Caco-2 (cell line): ENCODE data around the gene GOSR2. TPM values are rescaled to one million over a fixed set of nuclear protein-coding genes. Genes with fewer than 3 reads are reported as not detected.

Experiments
- BruUV-seq: library from RNA; stranded (reverse); fragments of 400-500 nt; replicated peaks from 2 replicates; lab custom pipeline; 2021; lab: Mats Ljungman, UMichigan
- CTCF ChIA-PET: fragments of 300-600 bp; sonication (Branson Sonifier 250); formaldehyde crosslinking; loops from one replicate; lab custom pipeline; 2022; ENCODE audit warnings: antibody characterized with exemption; lab: Charles Lee
- POLR2A ChIA-PET: fragments of 300-600 bp; sonication (Branson Sonifier 250); formaldehyde crosslinking; loops from one replicate; lab custom pipeline; 2022; ENCODE audit warnings: antibody characterized with exemption; lab: Charles Lee
- DNase-seq, 2 experiments: peaks; one replicate each; pipeline versions ENCODE4 v3.0.0 to v3.0.0-alpha.2; 2020 to 2022
- H3K27me3 ChIP-seq: replicated peaks from 2 replicates; pipeline ENCODE4 v1.6.0; 2011; ENCODE audit warnings: low read length; ENCODE audit not compliant: control insufficient read depth, insufficient read depth
- H3K36me3 ChIP-seq: 2 replicates; pipeline ENCODE4 v1.5.1; 2011; ENCODE audit warnings: low read length; ENCODE audit not compliant: control insufficient read depth, insufficient read depth
- H3K4me1 ChIP-seq: fragments of 250-450 bp; sonication (Bioruptor Pico); 2 replicates; pipeline ENCODE4 v1.5.1; 2020; ENCODE audit warnings: mild to moderate bottlenecking
- H3K4me3 ChIP-seq: 2 replicates; pipeline ENCODE4 v1.5.1; 2011; ENCODE audit warnings: low read depth, mild to moderate bottlenecking, control low read depth, low read length
- H3K9me3 ChIP-seq: fragments of 250-450 bp; sonication (Bioruptor Pico); 2 replicates; pipeline ENCODE4 v1.5.1; 2020; ENCODE audit warnings: mild to moderate bottlenecking, moderate library complexity
- H3K27ac Mint-ChIP-seq: one replicate; pipeline ENCODE4 v1.8.0; 2022; ENCODE audit warnings: mixed read lengths; ENCODE audit not compliant: unreplicated experiment
- H3K27me3 Mint-ChIP-seq: one replicate; pipeline ENCODE4 v1.8.0; 2022; ENCODE audit warnings: mixed read lengths; ENCODE audit not compliant: insufficient read depth, unreplicated experiment
- H3K36me3 Mint-ChIP-seq: one replicate; pipeline ENCODE4 v1.8.0; 2022; ENCODE audit warnings: mild to moderate bottlenecking, mixed read lengths; ENCODE audit not compliant: insufficient read depth, unreplicated experiment
- H3K4me1 Mint-ChIP-seq: one replicate; pipeline ENCODE4 v1.8.0; 2022; ENCODE audit warnings: low read depth, mixed read lengths; ENCODE audit not compliant: unreplicated experiment
- H3K4me3 Mint-ChIP-seq: one replicate; pipeline ENCODE4 v1.8.0; 2022; ENCODE audit warnings: mild to moderate bottlenecking, moderate library complexity, mixed read lengths; ENCODE audit not compliant: unreplicated experiment
- H3K9me3 Mint-ChIP-seq: one replicate; pipeline ENCODE4 v1.8.0; 2022; ENCODE audit warnings: mixed read lengths; ENCODE audit not compliant: unreplicated experiment
- CTCF ChIP-seq, 2 experiments: fragments of 200-600 bp in 1 of 2; IDR thresholded peaks; 1 replicate in 1 of 2; 2 replicates in 1 of 2; pipeline versions ENCODE4 v1.5.1 to v1.8.0; 2011 to 2022; ENCODE audit warnings: antibody characterized with exemption in 1 of 2, control low read depth in 1 of 2, inconsistent platforms in 1 of 2, low read depth in 1 of 2, low read length in 1 of 2, mild to moderate bottlenecking in 1 of 2, moderate library complexity in 1 of 2; ENCODE audit not compliant: insufficient read depth in 1 of 2, severe bottlenecking in 1 of 2, unreplicated experiment in 1 of 2
- intact Hi-C: fragments of 100-400 bp; cut with micrococcal nuclease; formaldehyde crosslinking; loops from one replicate; pipeline ENCODE4 v1.10.0; 2022; ENCODE audit not compliant: unreplicated experiment
- total RNA-seq: library from RNA; stranded (reverse); gene quantifications from 2 replicates; pipeline ENCODE4 v1.2.3, GENCODE V29; 2022

Gene GOSR2
- total RNA-seq, 1 experiment from 2014 or later = 84.0 TPM

DNA sequence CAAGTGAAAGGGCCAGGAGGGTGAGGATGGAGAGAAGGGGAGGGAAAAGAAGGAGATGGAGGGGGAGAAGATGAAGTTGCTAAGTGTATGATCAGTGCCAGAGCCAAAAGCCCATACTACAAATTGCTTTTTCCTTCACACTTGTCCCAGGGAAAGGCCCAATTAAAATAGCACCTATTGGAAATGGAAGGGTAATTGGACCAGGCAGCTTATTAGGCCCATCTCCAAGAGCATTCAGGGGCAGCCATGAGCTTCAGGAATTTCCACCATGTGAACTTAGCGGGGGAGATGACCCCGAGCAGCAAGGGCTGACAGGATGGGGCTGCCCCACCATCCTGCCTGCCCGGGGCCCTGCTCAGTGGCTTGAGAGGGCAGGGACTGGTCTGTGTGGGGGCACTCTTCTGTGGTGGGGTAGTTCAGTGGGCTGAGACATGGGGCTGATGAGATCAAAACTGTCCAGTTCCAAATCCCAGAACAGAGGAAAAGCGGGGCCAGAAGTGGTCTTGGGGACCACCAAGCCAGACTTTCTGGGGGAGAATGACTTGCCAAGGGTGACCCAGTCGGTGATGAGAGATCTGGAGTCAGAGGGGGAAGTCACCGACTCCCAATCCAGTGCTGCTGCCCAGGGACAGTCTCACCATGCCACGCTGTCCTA, 27.5 kb downstream of the GOSR2 start:
- Histone ChIP-seq H3K4me1 (no peaks in the 10 kb centered on the region), H3K4me3 (no peak overlapping the region), H3K9me3 (no peaks in the 10 kb centered on the region), H3K27me3 (no peaks in the 10 kb centered on the region), H3K36me3 (no peaks in the 10 kb centered on the region)
- TF ChIP-seq CTCF (IDR thresholded peaks at IDR 0.05; ENCODE audit: insufficient read depth in 1 of 2, low read depth in 1 of 2, low read length in 1 of 2, severe bottlenecking in 1 of 2, unreplicated experiment in 1 of 2) = no peak
- Mint-ChIP-seq H3K9me3 (no peaks in the 10 kb centered on the region), H3K36me3 (peaks cover 22% of the 10 kb centered on the region), H3K27me3 (peaks cover 9% of the 10 kb centered on the region), H3K4me1 (no peaks in the 10 kb centered on the region), H3K27ac (no peak overlapping the region), H3K4me3 (no peak overlapping the region)
- CTCF ChIA-PET = interaction anchor here (0.8 kb wide), 1 partner anchor 29 kb away, joined by 3 read pairs; the partner anchor contains the start of gene RPRML
- no TSS peak for BruUV-seq
- POLR2A ChIA-PET = no interaction called here
- intact Hi-C loops = no loop called here
- no peak for DNase-seq

- Histone ChIP-seq H3K4me3 (no peak overlapping the region), H3K27me3 (no peaks in the 10 kb centered on the region), H3K9me3 (no peaks in the 10 kb centered on the region), H3K36me3 (no peaks in the 10 kb centered on the region), H3K4me1 (no peaks in the 10 kb centered on the region)
- POLR2A ChIA-PET = no interaction called here
- H3K27ac Mint-ChIP-seq = no peak overlapping the region
- no TSS peak for BruUV-seq
- DNase-seq = no peak
- no peaks in the 10 kb centered on the region for H3K4me1 Mint-ChIP-seq
- peaks cover 17% of the 10 kb centered on the region for H3K36me3 Mint-ChIP-seq
- intact Hi-C loops = no loop called here
- CTCF ChIA-PET = interaction anchor here (0.8 kb wide), 1 partner anchor 28 kb away, joined by 3 read pairs; the partner anchor contains the start of gene RPRML
- peaks cover 13% of the 10 kb centered on the region for H3K27me3 Mint-ChIP-seq
- no peaks in the 10 kb centered on the region for H3K9me3 Mint-ChIP-seq
- TF ChIP-seq CTCF (IDR thresholded peaks at IDR 0.05; ENCODE audit: insufficient read depth in 1 of 2, low read depth in 1 of 2, low read length in 1 of 2, severe bottlenecking in 1 of 2, unreplicated experiment in 1 of 2) = no peak
- no peak overlapping the region for H3K4me3 Mint-ChIP-seq
Observed at GRCh38 chr17:46950997-46951621, 28.1 kb downstream of the GOSR2 start.

- Histone ChIP-seq H3K36me3 (no peaks in the 10 kb centered on the region), H3K27me3 (no peaks in the 10 kb centered on the region), H3K4me1 (no peaks in the 10 kb centered on the region), H3K4me3 (no peak overlapping the region), H3K9me3 (no peaks in the 10 kb centered on the region)
- Mint-ChIP-seq H3K9me3 (no peaks in the 10 kb centered on the region), H3K36me3 (peaks cover 14% of the 10 kb centered on the region), H3K4me3 (no peak overlapping the region), H3K4me1 (no peaks in the 10 kb centered on the region), H3K27me3 (peaks cover 15% of the 10 kb centered on the region), H3K27ac (no peak overlapping the region)
- intact Hi-C loops = no loop called here
- DNase-seq = no peak
- TF ChIP-seq CTCF (IDR thresholded peaks at IDR 0.05; ENCODE audit: insufficient read depth in 1 of 2, low read depth in 1 of 2, low read length in 1 of 2, severe bottlenecking in 1 of 2, unreplicated experiment in 1 of 2) = no peak
- POLR2A ChIA-PET = no interaction called here
- CTCF ChIA-PET = no interaction called here
- BruUV-seq = no TSS peak
Observed at GRCh38 chr17:46951706-46952105, 28.7 kb downstream of the GOSR2 start.
